ENCODE measurements around the gene CALU.

- TF ChIP-seq POLR2A (IDR thresholded peaks at IDR 0.05; ENCODE audit: low read length) (no peak), GATA1 (IDR thresholded peaks at IDR 0.05; ENCODE audit: low read depth, low read length) (no peak)
Observed at GRCh38 chr7:128795129-128795528, 56.0 kb downstream of the CALU start.

All from erythroblast (primary cell).